ENCODE data around the gene SLC5A1.

SLC5A1 gene

DNA sequence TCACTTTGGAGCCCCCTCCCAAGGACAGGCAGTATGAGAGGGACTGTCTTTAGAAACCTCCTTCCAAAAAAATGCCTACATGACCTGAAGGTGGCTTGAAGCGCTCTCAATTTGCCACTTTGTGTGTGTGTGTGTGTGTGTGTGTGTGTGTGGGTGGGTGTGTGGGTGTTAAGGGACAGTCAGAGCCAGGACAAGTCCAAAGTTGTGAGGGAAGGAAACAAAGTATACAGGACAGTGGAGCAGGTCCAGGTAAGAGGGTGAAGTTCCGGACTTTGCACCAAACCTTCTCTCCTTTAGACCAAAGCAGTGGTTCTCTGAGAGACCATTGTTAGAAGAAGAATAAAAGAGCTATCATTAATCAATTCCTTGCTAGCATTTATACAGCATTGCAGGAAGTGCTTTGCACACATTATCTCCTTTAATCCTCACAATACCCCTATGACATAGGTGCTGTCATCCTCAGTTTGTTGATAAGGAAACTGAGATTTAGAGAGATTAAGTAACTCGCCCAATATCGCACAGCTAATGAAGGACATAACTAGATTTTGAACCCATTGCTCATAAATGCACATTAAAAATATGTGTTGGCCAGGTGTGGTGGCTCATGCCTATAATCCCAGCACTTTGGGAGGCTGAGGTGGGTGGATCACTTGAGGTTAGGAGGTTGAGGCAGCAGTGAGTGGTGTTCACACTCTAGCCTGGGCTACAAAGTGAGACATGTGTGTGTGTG, 12.4 kb upstream of the SLC5A1 start:
- Histone ChIP-seq H3K9me3 (ENCODE audit: control insufficient read depth, insufficient read depth, low read length) (no peaks in the 10 kb centered on the region), H3K36me3 (ENCODE audit: control insufficient read depth, low read length) (no peaks in the 10 kb centered on the region), H3K4me3 (ENCODE audit: low read length) (no peak overlapping the region), H3K4me1 (ENCODE audit: control insufficient read depth, low read length) (no peaks in the 10 kb centered on the region), H3K27ac (ENCODE audit: low read depth, low read length) (no peak overlapping the region), H3K79me2 (ENCODE audit: control insufficient read depth, low read length) (no peaks in the 10 kb centered on the region), H3K9me2 (replicated peaks; ENCODE audit: control insufficient read depth, low read length) (no peaks in the 10 kb centered on the region), H3F3A (ENCODE audit: control insufficient read depth, insufficient read depth) (no peaks in the 10 kb centered on the region), H3K4me2 (ENCODE audit: low read length) (no peak overlapping the region), H4K20me1 (ENCODE audit: control insufficient read depth, insufficient read depth, low read depth, low read length) (no peaks in the 10 kb centered on the region), H3K27me3 (ENCODE audit: control insufficient read depth, low read length) (peaks cover 9% of the 10 kb centered on the region)
- no peak for TF ChIP-seq EZH2phosphoT487 (IDR thresholded peaks at IDR 0.05; ENCODE audit: borderline replicate concordance, low read length)
- TF ChIP-seq, protein P1, sequence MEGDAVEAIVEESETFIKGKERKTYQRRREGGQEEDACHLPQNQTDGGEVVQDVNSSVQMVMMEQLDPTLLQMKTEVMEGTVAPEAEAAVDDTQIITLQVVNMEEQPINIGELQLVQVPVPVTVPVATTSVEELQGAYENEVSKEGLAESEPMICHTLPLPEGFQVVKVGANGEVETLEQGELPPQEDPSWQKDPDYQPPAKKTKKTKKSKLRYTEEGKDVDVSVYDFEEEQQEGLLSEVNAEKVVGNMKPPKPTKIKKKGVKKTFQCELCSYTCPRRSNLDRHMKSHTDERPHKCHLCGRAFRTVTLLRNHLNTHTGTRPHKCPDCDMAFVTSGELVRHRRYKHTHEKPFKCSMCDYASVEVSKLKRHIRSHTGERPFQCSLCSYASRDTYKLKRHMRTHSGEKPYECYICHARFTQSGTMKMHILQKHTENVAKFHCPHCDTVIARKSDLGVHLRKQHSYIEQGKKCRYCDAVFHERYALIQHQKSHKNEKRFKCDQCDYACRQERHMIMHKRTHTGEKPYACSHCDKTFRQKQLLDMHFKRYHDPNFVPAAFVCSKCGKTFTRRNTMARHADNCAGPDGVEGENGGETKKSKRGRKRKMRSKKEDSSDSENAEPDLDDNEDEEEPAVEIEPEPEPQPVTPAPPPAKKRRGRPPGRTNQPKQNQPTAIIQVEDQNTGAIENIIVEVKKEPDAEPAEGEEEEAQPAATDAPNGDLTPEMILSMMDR (IDR thresholded peaks at IDR 0.05; ENCODE audit: low read depth, low read length, poor library complexity, severe bottlenecking): no peak

DNA sequence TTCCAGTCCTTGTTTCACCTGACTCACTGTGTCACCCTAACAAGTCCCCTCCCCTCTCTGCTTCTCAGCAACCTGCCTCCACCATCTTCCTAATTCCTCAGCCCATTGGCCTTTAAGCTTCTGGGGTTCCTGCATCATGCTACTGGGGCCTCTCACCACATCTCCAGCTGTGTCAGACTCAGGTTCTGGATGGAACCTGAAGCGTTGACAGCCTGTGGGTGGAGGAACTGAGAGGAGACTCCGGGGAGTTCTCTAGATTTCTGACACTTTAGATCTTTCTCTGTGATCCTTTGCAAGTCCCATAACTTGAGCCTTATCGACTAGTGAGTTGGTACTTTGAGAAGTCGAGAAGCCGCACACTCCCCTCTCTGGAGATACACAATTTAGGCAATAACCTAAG, 11.6 kb upstream of the SLC5A1 start:
- Histone ChIP-seq H3K4me3 (ENCODE audit: low read length) (no peak overlapping the region), H3K27ac (ENCODE audit: low read depth, low read length) (no peak overlapping the region), H3K79me2 (ENCODE audit: control insufficient read depth, low read length) (no peaks in the 10 kb centered on the region), H3F3A (ENCODE audit: control insufficient read depth, insufficient read depth) (no peaks in the 10 kb centered on the region), H3K9me2 (replicated peaks; ENCODE audit: control insufficient read depth, low read length) (no peaks in the 10 kb centered on the region), H3K9me3 (ENCODE audit: control insufficient read depth, insufficient read depth, low read length) (no peaks in the 10 kb centered on the region), H3K27me3 (ENCODE audit: control insufficient read depth, low read length) (peaks cover 7% of the 10 kb centered on the region), H4K20me1 (ENCODE audit: control insufficient read depth, insufficient read depth, low read depth, low read length) (no peaks in the 10 kb centered on the region), H3K36me3 (ENCODE audit: control insufficient read depth, low read length) (no peaks in the 10 kb centered on the region), H3K4me1 (ENCODE audit: control insufficient read depth, low read length) (no peaks in the 10 kb centered on the region), H3K4me2 (ENCODE audit: low read length) (no peak overlapping the region)
- no peak for TF ChIP-seq EZH2phosphoT487 (IDR thresholded peaks at IDR 0.05; ENCODE audit: borderline replicate concordance, low read length)
- TF ChIP-seq, protein P1 (IDR thresholded peaks at IDR 0.05; ENCODE audit: low read depth, low read length, poor library complexity, severe bottlenecking): no peak

DNA sequence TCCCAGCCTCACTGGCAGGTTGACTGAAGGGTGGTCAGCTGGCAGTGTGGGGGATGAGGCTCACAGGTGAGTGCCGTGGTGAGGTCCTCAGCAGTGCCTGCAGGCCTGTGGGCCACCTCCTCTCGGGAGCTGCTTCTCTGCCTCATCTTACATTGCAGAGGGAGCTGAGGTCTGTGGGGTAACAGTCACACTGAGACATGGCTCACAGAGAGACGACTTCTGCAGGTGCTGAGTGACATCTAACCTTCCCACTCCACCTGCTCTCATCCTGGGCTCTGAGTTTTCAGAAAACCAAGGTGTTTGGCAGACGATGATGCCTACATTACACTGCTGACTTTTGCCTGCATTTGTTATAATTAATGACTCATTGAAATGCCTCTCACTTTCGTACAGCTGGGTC, 8.8 kb upstream of the SLC5A1 start:
- no peak overlapping the region for H3K27ac ChIP-seq (ENCODE audit: low read depth, low read length)
- H3K4me1 ChIP-seq (ENCODE audit: control insufficient read depth, low read length): no peaks in the 10 kb centered on the region
- no peaks in the 10 kb centered on the region for H4K20me1 ChIP-seq (ENCODE audit: control insufficient read depth, insufficient read depth, low read depth, low read length)
- H3K4me3 ChIP-seq (ENCODE audit: low read length): no peak overlapping the region
- H3K27me3 ChIP-seq (ENCODE audit: control insufficient read depth, low read length): peaks cover 7% of the 10 kb centered on the region
- no peak overlapping the region for H3K4me2 ChIP-seq (ENCODE audit: low read length)
- H3K9me2 ChIP-seq (replicated peaks; ENCODE audit: control insufficient read depth, low read length): no peaks in the 10 kb centered on the region
- no peaks in the 10 kb centered on the region for H3K9me3 ChIP-seq (ENCODE audit: control insufficient read depth, insufficient read depth, low read length)
- TF ChIP-seq, protein P1 (IDR thresholded peaks at IDR 0.05; ENCODE audit: low read depth, low read length, poor library complexity, severe bottlenecking): no peak
- no peak for TF ChIP-seq EZH2phosphoT487 (IDR thresholded peaks at IDR 0.05; ENCODE audit: borderline replicate concordance, low read length)
- no peaks in the 10 kb centered on the region for H3K36me3 ChIP-seq (ENCODE audit: control insufficient read depth, low read length)
- H3K79me2 ChIP-seq (ENCODE audit: control insufficient read depth, low read length): no peaks in the 10 kb centered on the region
- H3F3A ChIP-seq (ENCODE audit: control insufficient read depth, insufficient read depth): no peaks in the 10 kb centered on the region
